Naive thymus-derived CD8-positive, alpha-beta T cell (primary cell): ENCODE data around the gene YTHDF1. TPM values are rescaled to one million over a fixed set of nuclear protein-coding genes. Genes with fewer than 3 reads are reported as not detected.

ENCODE experiments used
- ATAC-seq, 2 donors: fragments of 150-1000 bp; cut with Tn5 transposase in 1 of 2; sonication (Bioruptor Pico), chemical (Tn5 transposase) in 1 of 2; 1 replicate in 1 of 2; 2 replicates in 1 of 2; pipeline ENCODE4 v1.10.0; 2021; ENCODE audit warnings: mild to moderate bottlenecking in 2 of 2, moderate library complexity in 2 of 2
- POLR2A ChIA-PET: fragments of 350-600 bp; sonication (Branson Sonifier 250); formaldehyde crosslinking; loops from one replicate; lab custom pipeline; 2021; ENCODE audit warnings: antibody characterized with exemption; lab: Charles Lee
- DNase-seq, 10 donors: peaks; one replicate each; pipeline versions ENCODE4 v3.0.0 to v3.0.0-alpha.2; 2020 to 2022
- H3K27ac Mint-ChIP-seq, 10 donors: one replicate each; pipeline ENCODE4 v1.8.0; 2020 to 2022; ENCODE audit warnings: mild to moderate bottlenecking in 10 of 10, mixed read lengths in 10 of 10, moderate library complexity in 4 of 10, inconsistent platforms in 1 of 10
- H3K27me3 Mint-ChIP-seq, 5 donors: one replicate each; pipeline ENCODE4 v1.8.0; 2021 to 2022; ENCODE audit warnings: mixed read lengths in 5 of 5
- H3K36me3 Mint-ChIP-seq, 3 donors: one replicate each; pipeline ENCODE4 v1.8.0; 2020 to 2022; ENCODE audit warnings: mixed read lengths in 3 of 3, mild to moderate bottlenecking in 2 of 3, inconsistent platforms in 1 of 3
- H3K4me1 Mint-ChIP-seq, 4 donors: one replicate each; pipeline ENCODE4 v1.8.0; 2021 to 2022; ENCODE audit warnings: mixed read lengths in 4 of 4
- H3K4me3 Mint-ChIP-seq, 10 donors: one replicate each; pipeline ENCODE4 v1.8.0; 2020 to 2022; ENCODE audit warnings: mild to moderate bottlenecking in 10 of 10, mixed read lengths in 10 of 10, moderate library complexity in 6 of 10, inconsistent platforms in 1 of 10
- H3K9me3 Mint-ChIP-seq, 9 donors: one replicate each; pipeline ENCODE4 v1.8.0; 2020 to 2022; ENCODE audit warnings: mixed read lengths in 9 of 9, mild to moderate bottlenecking in 3 of 9, inconsistent platforms in 1 of 9, moderate library complexity in 1 of 9
- microRNA-seq: library from miRNA; unstranded; fragments of <30 nt; microRNA quantifications from one replicate; pipeline ENCODE4 v1.2.0, GENCODE V29; 2022; ENCODE audit warnings: borderline microRNAs expressed
- polyA plus RNA-seq, 3 donors: library from polyadenylated mRNA; unstranded; fragments of 300-500 nt; fragmentation: Illumina TruSeq; gene quantifications; one replicate each; pipeline ENCODE4 v1.2.3, GENCODE V29; 2021
- total RNA-seq, 8 experiments: library from RNA in 2 of 8; stranded (reverse) in 2 of 8; gene quantifications; one replicate each; pipeline ENCODE4 v1.2.3 and lab custom pipeline; 2021 to 2026

The YTHDF1 gene
- total and polyA plus RNA-seq, 5 experiments from 2014 or later: 26.8 to 53.1 (median 46.6) TPM

DNA sequence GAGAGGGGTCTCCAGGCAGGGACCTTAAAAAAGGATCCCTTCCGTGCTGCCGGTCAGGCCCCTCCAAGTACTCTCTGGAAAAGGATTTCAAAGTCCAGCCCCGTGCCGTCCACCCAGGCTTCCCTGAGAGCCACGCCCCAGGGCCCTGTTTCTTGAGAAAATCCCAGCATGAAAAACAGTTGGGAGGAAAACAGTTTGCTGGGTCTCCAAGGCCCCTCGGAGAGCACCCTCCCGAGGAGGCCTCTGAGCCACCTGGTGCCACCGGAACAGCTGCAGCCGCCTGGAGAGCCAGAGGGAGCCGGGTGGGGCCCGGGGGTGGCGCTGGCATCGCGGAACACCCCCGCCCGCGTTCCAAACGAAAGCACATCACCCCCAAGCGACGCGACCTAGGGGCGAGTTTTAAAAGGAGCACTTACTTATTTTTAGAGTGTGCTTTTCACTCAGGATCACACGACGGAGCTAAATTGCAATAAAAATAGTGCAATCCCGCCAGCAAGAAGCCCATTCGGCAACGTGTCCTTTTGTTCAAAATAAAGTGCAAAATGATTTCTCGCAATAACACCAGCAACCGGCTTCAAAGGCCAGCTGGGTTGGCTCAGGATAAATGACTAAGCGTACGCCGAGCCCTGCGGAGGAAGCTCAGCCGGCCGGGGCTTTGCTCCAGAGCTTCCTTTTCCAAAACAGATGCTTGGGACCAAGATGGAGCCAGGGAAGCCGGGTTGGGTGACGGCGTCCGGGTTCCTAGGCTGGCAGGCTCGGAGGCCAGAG is 64.2 kb downstream of the YTHDF1 start:
- no peak for DNase-seq
- Mint-ChIP-seq H3K4me1 (no peaks in the 10 kb centered on the region), H3K36me3 (peaks cover 4 to 13% (median 8%) of the 10 kb centered on the region in 3 donors), H3K4me3 (no peak overlapping the region), H3K27me3 (peaks cover 15 to 61% (median 40%) of the 10 kb centered on the region in 5 donors), H3K27ac (no peak overlapping the region), H3K9me3 (peaks cover 6 to 21% (median 15%) of the 10 kb centered on the region in 9 donors)
- POLR2A ChIA-PET: interaction anchor here (0.6 kb wide), 1 partner anchor 61 kb away, joined by 3 read pairs; no protein-coding TSS in a partner anchor
- ATAC-seq: no peak

DNA sequence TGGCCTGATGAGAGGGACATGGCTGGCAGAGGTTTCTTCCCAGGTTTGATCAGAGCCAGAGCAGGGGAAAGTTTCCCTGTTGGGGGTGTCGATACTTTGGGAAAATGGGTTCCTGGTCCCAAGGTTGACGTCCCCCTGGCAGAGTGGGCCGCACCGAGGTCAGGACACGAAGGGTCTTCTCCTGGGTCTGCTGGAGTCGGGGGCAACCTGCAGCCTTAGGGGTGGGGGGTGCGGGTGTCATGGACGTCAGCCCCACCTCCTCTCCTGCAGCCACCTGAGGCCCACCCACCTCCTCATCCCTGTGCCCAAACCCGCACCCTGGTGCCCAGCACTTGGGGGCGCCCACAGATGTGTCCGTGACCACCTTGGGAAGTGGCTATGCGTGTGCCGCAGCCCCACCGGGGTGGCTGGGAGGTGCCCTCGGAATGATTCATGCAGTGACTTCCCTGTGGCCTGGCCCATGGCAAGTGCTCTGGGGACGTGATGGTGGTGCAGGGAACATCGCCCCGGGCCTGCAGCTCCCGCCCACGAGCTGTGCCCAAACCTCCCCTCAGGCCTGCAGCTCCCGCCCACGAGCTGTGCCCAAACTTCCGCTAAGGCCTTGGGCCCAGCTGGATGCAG is 64.9 kb downstream of the YTHDF1 start:
- Mint-ChIP-seq H3K27ac (no peak overlapping the region), H3K9me3 (peaks cover 6 to 21% (median 15%) of the 10 kb centered on the region in 9 donors), H3K36me3 (peaks cover 4 to 13% (median 8%) of the 10 kb centered on the region in 3 donors), H3K4me1 (no peaks in the 10 kb centered on the region), H3K4me3 (no peak overlapping the region), H3K27me3 (peaks cover 20 to 59% (median 36%) of the 10 kb centered on the region in 5 donors)
- POLR2A ChIA-PET: interaction anchor here (0.6 kb wide), 1 partner anchor 60 kb away, joined by 3 read pairs; no protein-coding TSS in a partner anchor
- no peak for DNase-seq
- ATAC-seq: no peak

DNA sequence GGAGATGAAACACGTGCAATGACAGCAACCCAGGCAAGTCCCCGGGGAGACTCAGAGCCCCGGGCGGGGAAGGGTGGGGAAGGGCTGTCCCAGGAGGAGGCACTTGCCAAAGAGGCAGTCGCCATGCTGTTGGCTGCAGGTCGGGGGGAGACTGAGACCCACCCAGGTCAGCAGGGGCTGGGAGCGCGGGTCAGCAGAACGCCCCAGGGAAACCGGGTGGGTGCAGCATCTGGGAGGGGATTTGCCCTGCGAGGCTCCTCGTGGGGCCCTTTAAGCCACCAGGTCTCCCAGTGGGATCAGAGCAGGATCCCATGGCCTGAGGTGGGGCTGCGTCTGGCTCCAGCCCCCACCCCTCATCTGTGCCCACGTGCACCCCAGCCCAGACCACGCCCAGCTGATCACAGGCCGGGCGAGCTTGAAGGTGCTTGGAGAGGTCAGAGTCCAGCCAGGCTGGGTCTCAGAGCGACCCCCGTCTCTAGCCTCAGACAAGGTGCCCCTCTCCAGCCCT is 65.5 kb downstream of the YTHDF1 start:
- DNase-seq: no peak
- peaks cover 4 to 13% (median 8%) of the 10 kb centered on the region in 3 donors for H3K36me3 Mint-ChIP-seq

DNA sequence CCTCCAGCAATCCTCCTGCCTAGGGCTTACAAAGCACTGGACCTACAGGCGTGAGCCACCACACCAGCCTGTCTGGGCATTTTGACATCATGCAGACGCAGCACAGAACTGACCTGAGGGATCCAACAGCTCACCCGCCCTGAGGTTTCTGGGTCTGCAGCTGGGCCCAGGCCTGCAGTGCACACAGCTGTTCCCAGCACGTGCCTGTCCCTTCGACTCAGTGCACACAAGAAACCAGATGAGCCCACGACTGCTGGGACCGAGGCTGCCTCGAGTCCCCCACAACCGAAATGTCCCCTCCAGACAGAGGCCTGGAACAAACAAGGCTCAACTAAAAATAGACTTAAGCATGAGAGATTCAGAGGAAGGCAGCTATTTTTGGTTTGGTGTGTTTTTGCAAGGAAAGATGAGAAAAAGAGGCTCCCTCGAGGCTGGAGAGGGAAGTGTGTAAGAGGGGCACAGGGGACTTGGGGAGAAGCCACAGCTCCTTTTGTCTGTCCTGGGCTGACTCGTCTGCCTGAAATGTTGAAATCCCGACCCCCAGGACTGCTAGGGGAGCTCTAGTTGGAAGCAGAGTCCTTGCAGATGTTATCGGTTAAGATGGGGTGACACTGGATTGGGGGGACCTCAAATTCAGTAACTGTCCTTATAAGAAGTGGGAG is 66.3 kb downstream of the YTHDF1 start:
- Mint-ChIP-seq H3K4me1 (no peaks in the 10 kb centered on the region), H3K9me3 (peaks cover 6 to 21% (median 15%) of the 10 kb centered on the region in 9 donors), H3K27ac (no peak overlapping the region), H3K27me3 (peaks cover 23 to 53% (median 42%) of the 10 kb centered on the region in 5 donors), H3K4me3 (no peak overlapping the region), H3K36me3 (peaks cover 4 to 13% (median 8%) of the 10 kb centered on the region in 3 donors)
- no peak for ATAC-seq
- no peak for DNase-seq
- POLR2A ChIA-PET: no interaction called here

More for the DNA sequence above, 65.5 kb downstream of the YTHDF1 start:
- Mint-ChIP-seq H3K4me1 (no peaks in the 10 kb centered on the region), H3K27me3 (peaks cover 23 to 54% (median 38%) of the 10 kb centered on the region in 5 donors), H3K9me3 (peaks cover 6 to 21% (median 15%) of the 10 kb centered on the region in 9 donors), H3K4me3 (no peak overlapping the region), H3K27ac (no peak overlapping the region)
- POLR2A ChIA-PET: no interaction called here
- no peak for ATAC-seq

DNA sequence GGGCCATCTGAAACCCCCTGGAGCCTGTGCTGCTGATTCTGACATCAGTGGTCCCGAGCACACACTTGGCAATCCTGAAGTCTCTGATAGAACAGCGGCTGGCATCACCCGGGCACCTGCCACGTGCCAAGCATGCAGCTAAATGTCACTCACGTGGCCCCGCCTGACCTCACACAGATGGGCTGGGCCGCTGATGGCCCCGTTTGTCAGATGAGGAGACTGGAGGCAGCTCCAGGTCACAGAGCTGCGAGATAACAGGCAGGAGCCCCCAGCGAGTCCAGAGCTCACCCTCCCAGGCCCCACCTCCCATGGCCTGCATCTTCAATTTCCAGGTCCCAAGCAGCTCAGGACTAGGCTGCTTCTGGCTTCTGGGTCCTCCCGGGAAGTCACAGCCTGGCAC is 67.2 kb downstream of the YTHDF1 start:
- peaks cover 6 to 21% (median 15%) of the 10 kb centered on the region in 9 donors for H3K9me3 Mint-ChIP-seq
- POLR2A ChIA-PET: no interaction called here
- no peak overlapping the region for H3K4me3 Mint-ChIP-seq
- no peaks in the 10 kb centered on the region for H3K4me1 Mint-ChIP-seq
- H3K36me3 Mint-ChIP-seq: peaks cover 4 to 13% (median 8%) of the 10 kb centered on the region in 3 donors
- peaks cover 19 to 50% (median 38%) of the 10 kb centered on the region in 5 donors for H3K27me3 Mint-ChIP-seq
- no peak overlapping the region for H3K27ac Mint-ChIP-seq
- ATAC-seq (no peak), DNase-seq (no peak)

DNA sequence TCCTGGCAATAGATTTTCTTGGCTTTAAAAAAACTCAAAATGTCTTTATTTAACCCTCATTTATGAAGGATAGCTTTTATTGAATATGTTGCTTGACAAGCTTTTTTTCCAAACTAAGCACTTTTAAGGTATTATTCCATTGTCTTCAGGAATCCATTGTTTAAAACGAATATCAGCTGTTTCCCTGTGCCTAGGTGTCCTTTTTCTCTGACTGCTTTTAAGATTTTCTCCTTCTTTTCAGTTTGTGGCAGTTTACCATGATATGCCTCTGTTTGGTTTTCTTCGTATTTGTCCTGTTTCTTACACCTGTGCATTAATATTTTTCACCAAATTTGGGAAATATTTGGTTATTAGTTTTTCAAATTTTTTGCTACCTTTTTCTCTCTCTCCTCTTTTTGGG is 68.4 kb downstream of the YTHDF1 start:
- H3K4me1 Mint-ChIP-seq: no peaks in the 10 kb centered on the region
- ATAC-seq: no peak
- H3K36me3 Mint-ChIP-seq: peaks cover 4 to 13% (median 8%) of the 10 kb centered on the region in 3 donors
- H3K9me3 Mint-ChIP-seq: peaks cover 6 to 21% (median 15%) of the 10 kb centered on the region in 9 donors
- H3K27ac Mint-ChIP-seq: no peak overlapping the region
- POLR2A ChIA-PET: no interaction called here
- H3K4me3 Mint-ChIP-seq: no peak overlapping the region
- DNase-seq: no peak
- peaks cover 18 to 42% (median 33%) of the 10 kb centered on the region in 5 donors for H3K27me3 Mint-ChIP-seq

Small RNAs within 50 kb of the gene (microRNA-seq; reads per million reads assigned to microRNA genes)
- gene MIR124-3 (not detected), gene MIR3196 (not detected)

Other genes with a start within 250 kb of the YTHDF1 start
- not detected for gene BHLHE23, start 209.2 kb downstream of the YTHDF1 start, total RNA-seq
- not detected for gene BHLHE23, start 209.2 kb downstream of the YTHDF1 start, polyA plus RNA-seq
- gene BIRC7, start 19.8 kb upstream of the YTHDF1 start, total RNA-seq: not detected
- 1 to 10 TPM in 2 of 3 donors, under 1 TPM in 1; 0.43 to 3.2 (median 1.6) TPM for gene BIRC7, start 19.8 kb upstream of the YTHDF1 start, polyA plus RNA-seq
- not detected for gene NKAIN4, start 38.3 kb upstream of the YTHDF1 start, total RNA-seq
- not detected for gene NKAIN4, start 38.3 kb upstream of the YTHDF1 start, polyA plus RNA-seq
- gene ARFGAP1, start 56.7 kb upstream of the YTHDF1 start, total RNA-seq: 100 to 1,000 TPM in 1 of 2 experiments, 10 to 100 TPM in 1; 93.4 to 101 TPM
- gene ARFGAP1, start 56.7 kb upstream of the YTHDF1 start, polyA plus RNA-seq: 10 to 100 TPM; 11.5 to 19.4 (median 14.6) TPM
- under 1 TPM in 1 of 2 experiments, not detected in 1; 0.25 TPM for gene COL20A1, start 77.1 kb upstream of the YTHDF1 start, total RNA-seq
- not detected for gene COL20A1, start 77.1 kb upstream of the YTHDF1 start, polyA plus RNA-seq
- gene CHRNA4, start 145.2 kb upstream of the YTHDF1 start, total RNA-seq: not detected
- gene CHRNA4, start 145.2 kb upstream of the YTHDF1 start, polyA plus RNA-seq: not detected